CD4-positive, CD25-positive, alpha-beta regulatory T cell (primary cell): ENCODE measurements around the gene RGS9. TPM values are rescaled to one million over a fixed set of nuclear protein-coding genes. Genes with fewer than 3 reads are reported as not detected.

ENCODE experiments used
- ATAC-seq, 2 donors: fragments of 150-1000 bp; cut with Tn5 transposase; one replicate each; pipeline ENCODE4 v1.10.0; 2021; ENCODE audit warnings: low read depth in 2 of 2, moderate number of reproducible peaks in 2 of 2, moderate library complexity in 1 of 2
- DNase-seq, 3 donors: peaks; one replicate each; pipeline versions ENCODE4 v3.0.0 to v3.0.0-alpha.2; 2012 to 2022; ENCODE audit warnings: mixed read lengths in 1 of 3
- H3K27ac ChIP-seq: one replicate; pipeline ENCODE4 v1.7.0; 2013; ENCODE audit warnings: mild to moderate bottlenecking, low read length; ENCODE audit not compliant: insufficient read depth, poor library complexity, severe bottlenecking
- H3K27me3 ChIP-seq: one replicate; pipeline ENCODE4 v1.7.0; 2013; ENCODE audit warnings: low read length; ENCODE audit not compliant: control insufficient read depth, insufficient read depth
- H3K36me3 ChIP-seq: one replicate; pipeline ENCODE4 v1.7.0; 2013; ENCODE audit warnings: mild to moderate bottlenecking, low read length, moderate library complexity; ENCODE audit not compliant: control insufficient read depth, insufficient read depth
- H3K4me1 ChIP-seq: 2 replicates; pipeline ENCODE4 v1.7.0; 2013; ENCODE audit warnings: mild to moderate bottlenecking, low read length; ENCODE audit not compliant: insufficient read depth, control insufficient read depth, poor library complexity, severe bottlenecking
- H3K4me3 ChIP-seq: one replicate; pipeline ENCODE4 v1.7.0; 2013; ENCODE audit warnings: low read depth, mild to moderate bottlenecking, low read length, moderate library complexity
- H3K9me3 ChIP-seq, 2 experiments: 1 replicate in 1 of 2; 2 replicates in 1 of 2; pipeline ENCODE4 v1.7.0; 2013; ENCODE audit warnings: low read length in 2 of 2, mild to moderate bottlenecking in 1 of 2, moderate library complexity in 1 of 2; ENCODE audit not compliant: control insufficient read depth in 2 of 2
- H3K27ac Mint-ChIP-seq, 3 donors: one replicate each; pipeline ENCODE4 v1.8.0; 2020 to 2022; ENCODE audit warnings: mild to moderate bottlenecking in 3 of 3, mixed read lengths in 3 of 3, moderate library complexity in 2 of 3
- H3K27me3 Mint-ChIP-seq: one replicate; pipeline ENCODE4 v1.8.0; 2022; ENCODE audit warnings: mild to moderate bottlenecking, mixed read lengths
- H3K36me3 Mint-ChIP-seq: one replicate; pipeline ENCODE4 v1.8.0; 2020; ENCODE audit warnings: mixed read lengths
- H3K4me1 Mint-ChIP-seq, 4 donors: one replicate each; pipeline ENCODE4 v1.8.0; 2020 to 2022; ENCODE audit warnings: mixed read lengths in 4 of 4, mild to moderate bottlenecking in 1 of 4
- H3K4me3 Mint-ChIP-seq, 4 donors: one replicate each; pipeline ENCODE4 v1.8.0; 2020 to 2022; ENCODE audit warnings: mild to moderate bottlenecking in 4 of 4, mixed read lengths in 4 of 4, moderate library complexity in 3 of 4
- H3K9me3 Mint-ChIP-seq, 7 donors: one replicate each; pipeline ENCODE4 v1.8.0; 2020 to 2022; ENCODE audit warnings: mixed read lengths in 7 of 7, mild to moderate bottlenecking in 3 of 7, moderate library complexity in 2 of 7
- polyA plus RNA-seq, 4 donors: library from polyadenylated mRNA; unstranded; fragments of 300-500 nt; fragmentation: Illumina TruSeq; gene quantifications; one replicate each; pipeline ENCODE4 v1.2.3, GENCODE V29; 2021
- total RNA-seq: library from RNA; stranded (reverse); gene quantifications from one replicate; pipeline ENCODE4 v1.2.3, GENCODE V29; 2022

RGS9 gene
- total and polyA plus RNA-seq, 5 donors from 2014 or later, result 0.19 to 1.7 (median 0.60) TPM

- H3K36me3 ChIP-seq, result no peaks in the 10 kb centered on the region
- H3K27ac ChIP-seq, result no peak overlapping the region
- Mint-ChIP-seq H3K9me3 (no peaks in the 10 kb centered on the region), H3K4me1 (peaks cover 0 to 5% (median 0%) of the 10 kb centered on the region in 4 donors), H3K36me3 (no peaks in the 10 kb centered on the region), H3K27me3 (peaks cover 29% of the 10 kb centered on the region), H3K27ac (no peak overlapping the region), H3K4me3 (peak overlapping the region in 1 of 4 donors; percentile 54)
- DNase-seq (no peak), ATAC-seq (no peak)
- H3K4me1 ChIP-seq, result no peaks in the 10 kb centered on the region
- no peaks in the 10 kb centered on the region for H3K9me3 ChIP-seq
- no peak overlapping the region for H3K4me3 ChIP-seq
- H3K27me3 ChIP-seq, result no peaks in the 10 kb centered on the region
Measured at GRCh38 chr17:65145743-65146142, 8.6 kb downstream of the RGS9 start.

GRCh38 chr17:65147955-65148354 lies 10.8 kb downstream of the RGS9 start:
- DNase-seq, result no peak
- Mint-ChIP-seq H3K4me3 (no peak overlapping the region), H3K27ac (no peak overlapping the region), H3K4me1 (no peaks in the 10 kb centered on the region), H3K9me3 (peaks cover 0 to 1% (median 0%) of the 10 kb centered on the region in 7 donors), H3K36me3 (no peaks in the 10 kb centered on the region), H3K27me3 (peaks cover 35% of the 10 kb centered on the region)
- H3K36me3 ChIP-seq, result no peaks in the 10 kb centered on the region
- H3K9me3 ChIP-seq, result no peaks in the 10 kb centered on the region
- no peak overlapping the region for H3K27ac ChIP-seq
- ATAC-seq, result no peak
- no peaks in the 10 kb centered on the region for H3K4me1 ChIP-seq
- H3K27me3 ChIP-seq, result no peaks in the 10 kb centered on the region
- H3K4me3 ChIP-seq, result no peak overlapping the region

DNA sequence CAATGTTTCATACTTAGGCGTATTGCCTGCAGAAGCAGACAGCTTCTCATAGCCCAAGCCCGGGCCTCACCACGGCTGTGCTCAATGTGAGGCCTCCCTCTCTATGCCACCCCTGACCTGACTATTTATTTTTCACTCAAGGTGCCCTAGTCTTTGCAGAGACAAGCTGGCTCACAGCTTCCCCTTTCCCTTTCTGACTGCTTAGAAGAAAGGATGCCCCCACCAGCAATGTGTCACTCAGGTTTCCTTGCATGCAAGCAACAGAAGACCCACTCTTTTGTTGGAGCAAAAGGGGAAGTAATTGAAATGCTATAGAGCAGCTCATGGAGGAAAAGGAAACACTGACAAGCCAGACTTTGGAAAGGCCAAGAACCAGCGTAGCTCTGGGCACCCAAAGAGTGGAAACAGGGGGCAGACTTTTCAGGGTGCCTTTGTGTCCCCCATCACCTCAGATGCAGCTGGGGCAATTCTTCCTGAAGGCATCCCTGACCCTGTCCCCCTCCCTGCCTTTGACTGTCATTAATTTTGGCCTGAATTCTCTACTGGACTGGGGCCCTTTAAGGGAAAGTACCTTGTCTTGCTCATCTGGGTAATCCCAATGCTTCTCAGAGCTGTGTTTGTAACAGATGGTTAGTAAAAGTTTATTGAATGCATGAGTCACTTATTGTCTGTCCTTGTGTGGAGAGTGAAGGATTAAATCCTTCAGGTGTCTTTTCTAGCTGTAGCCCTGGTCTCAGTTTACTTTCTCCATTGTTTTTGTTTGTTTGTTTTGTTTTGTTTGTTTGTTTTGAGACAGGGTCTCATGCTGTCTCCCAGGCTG lies 17.8 kb downstream of the RGS9 start:
- no peaks in the 10 kb centered on the region for H3K27me3 ChIP-seq
- H3K4me1 ChIP-seq, result no peaks in the 10 kb centered on the region
- peak; percentile 40 to 56 for ATAC-seq
- H3K27ac Mint-ChIP-seq, result peak overlapping the region in 1 of 3 donors; percentile 53
- no peak overlapping the region for H3K27ac ChIP-seq
- peaks cover 10% of the 10 kb centered on the region for H3K27me3 Mint-ChIP-seq
- H3K4me1 Mint-ChIP-seq, result peaks cover 0 to 7% (median 2%) of the 10 kb centered on the region in 4 donors
- H3K36me3 Mint-ChIP-seq, result no peaks in the 10 kb centered on the region
- H3K4me3 Mint-ChIP-seq, result peak overlapping the region in 1 of 4 donors; percentile 56
- H3K9me3 ChIP-seq, result no peaks in the 10 kb centered on the region
- no peak for DNase-seq
- H3K4me3 ChIP-seq, result no peak overlapping the region
- H3K36me3 ChIP-seq, result no peaks in the 10 kb centered on the region
- H3K9me3 Mint-ChIP-seq, result peaks cover 0 to 5% (median 0%) of the 10 kb centered on the region in 7 donors

GRCh38 chr17:65155622-65156021 lies 18.5 kb downstream of the RGS9 start:
- Histone ChIP-seq H3K4me1 (no peaks in the 10 kb centered on the region), H3K27ac (no peak overlapping the region), H3K9me3 (no peaks in the 10 kb centered on the region), H3K36me3 (no peaks in the 10 kb centered on the region), H3K27me3 (no peaks in the 10 kb centered on the region), H3K4me3 (no peak overlapping the region)
- H3K4me1 Mint-ChIP-seq, result peaks cover 0 to 7% (median 2%) of the 10 kb centered on the region in 4 donors
- ATAC-seq (no peak), DNase-seq (no peak)
- peaks cover 7% of the 10 kb centered on the region for H3K27me3 Mint-ChIP-seq
- peak overlapping the region in 1 of 3 donors; percentile 53 for H3K27ac Mint-ChIP-seq
- peaks cover 0 to 5% (median 0%) of the 10 kb centered on the region in 7 donors for H3K9me3 Mint-ChIP-seq
- H3K36me3 Mint-ChIP-seq, result no peaks in the 10 kb centered on the region
- H3K4me3 Mint-ChIP-seq, result no peak overlapping the region

DNA sequence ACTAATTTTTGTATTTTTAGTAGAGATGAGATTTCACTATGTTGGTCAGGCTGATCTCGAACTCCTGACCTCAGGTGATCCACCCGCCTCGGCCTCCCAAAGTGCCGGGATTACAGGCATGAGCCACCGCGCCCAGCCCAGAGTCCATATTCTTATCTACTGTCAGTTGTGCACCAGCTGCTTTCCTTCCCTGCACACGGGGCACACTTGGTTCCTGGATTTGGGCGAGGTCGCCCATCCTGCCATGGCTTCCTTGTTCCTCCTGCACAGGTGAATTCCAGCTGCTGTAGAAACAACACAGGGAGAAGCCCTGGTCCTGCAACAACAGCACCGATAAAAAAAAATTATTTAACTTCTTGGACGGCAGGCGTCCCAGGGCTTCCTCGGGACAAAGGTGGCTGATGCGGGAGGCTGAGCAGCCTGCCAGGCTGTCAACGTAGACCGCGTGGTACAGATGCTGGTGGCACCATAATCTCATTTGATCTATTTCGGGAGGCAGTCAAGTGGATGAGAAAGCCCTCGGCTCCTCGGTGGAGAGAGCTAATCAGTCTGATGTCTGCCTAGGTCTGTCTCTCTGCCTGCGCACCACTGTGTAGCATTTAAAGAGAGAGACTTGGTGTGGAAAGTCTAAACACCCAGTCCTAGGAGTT lies 19.1 kb downstream of the RGS9 start:
- ATAC-seq (no peak), DNase-seq (no peak)
- no peaks in the 10 kb centered on the region for H3K36me3 Mint-ChIP-seq
- Histone ChIP-seq H3K4me1 (no peaks in the 10 kb centered on the region), H3K27ac (no peak overlapping the region), H3K27me3 (no peaks in the 10 kb centered on the region), H3K4me3 (no peak overlapping the region), H3K36me3 (no peaks in the 10 kb centered on the region), H3K9me3 (no peaks in the 10 kb centered on the region)
- peaks cover 0 to 7% (median 2%) of the 10 kb centered on the region in 4 donors for H3K4me1 Mint-ChIP-seq
- H3K27me3 Mint-ChIP-seq, result peaks cover 5% of the 10 kb centered on the region
- H3K27ac Mint-ChIP-seq, result no peak overlapping the region
- H3K4me3 Mint-ChIP-seq, result no peak overlapping the region
- H3K9me3 Mint-ChIP-seq, result peaks cover 0 to 5% (median 0%) of the 10 kb centered on the region in 7 donors

DNA sequence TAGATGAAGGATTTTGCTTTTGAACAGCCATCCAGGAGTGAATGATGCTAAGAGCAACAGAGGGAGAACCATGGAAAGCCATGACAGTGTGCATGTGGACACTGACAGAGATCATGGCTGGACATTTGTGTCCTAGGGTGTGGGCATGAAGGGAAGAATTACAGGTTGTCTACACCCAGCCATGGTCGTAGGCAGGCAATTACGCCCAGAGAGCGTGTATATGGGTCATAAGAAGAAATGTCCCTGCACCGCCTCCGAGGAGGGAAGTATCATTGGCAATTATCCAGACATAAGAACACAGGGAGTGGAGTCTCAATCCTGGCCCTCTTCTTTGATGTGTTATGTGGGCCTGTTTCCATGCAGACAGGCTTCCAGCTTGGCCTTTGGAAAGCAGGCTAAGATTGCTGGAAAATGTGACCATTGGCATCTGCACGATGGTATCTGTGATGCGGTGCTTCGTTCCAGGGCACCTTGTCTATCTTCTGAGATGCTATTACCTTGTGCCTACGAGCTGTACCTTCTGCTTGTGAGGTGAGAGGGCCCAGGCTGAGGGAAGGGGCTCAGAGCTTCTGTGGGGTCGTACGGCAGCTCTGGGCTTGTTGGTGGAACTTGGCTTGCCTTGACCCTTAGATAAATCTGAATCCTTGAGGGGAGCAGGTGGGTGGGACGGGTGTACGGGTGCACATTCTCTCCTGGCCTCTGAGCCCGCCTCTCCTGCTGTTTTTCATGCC lies 19.8 kb downstream of the RGS9 start:
- no peaks in the 10 kb centered on the region for H3K36me3 ChIP-seq
- Mint-ChIP-seq H3K36me3 (no peaks in the 10 kb centered on the region), H3K4me3 (no peak overlapping the region), H3K27me3 (peaks cover 4% of the 10 kb centered on the region), H3K4me1 (peaks cover 0 to 7% (median 2%) of the 10 kb centered on the region in 4 donors), H3K27ac (no peak overlapping the region), H3K9me3 (peaks cover 0 to 4% (median 0%) of the 10 kb centered on the region in 7 donors)
- no peaks in the 10 kb centered on the region for H3K9me3 ChIP-seq
- H3K27me3 ChIP-seq, result no peaks in the 10 kb centered on the region
- ATAC-seq (no peak), DNase-seq (no peak)
- H3K4me1 ChIP-seq, result no peaks in the 10 kb centered on the region
- no peak overlapping the region for H3K27ac ChIP-seq
- H3K4me3 ChIP-seq, result no peak overlapping the region

GRCh38 chr17:65158041-65158440 lies 20.9 kb downstream of the RGS9 start:
- Mint-ChIP-seq H3K4me1 (peaks cover 0 to 7% (median 2%) of the 10 kb centered on the region in 4 donors), H3K36me3 (no peaks in the 10 kb centered on the region), H3K9me3 (peaks cover 0 to 4% (median 0%) of the 10 kb centered on the region in 7 donors), H3K27me3 (no peaks in the 10 kb centered on the region), H3K4me3 (no peak overlapping the region), H3K27ac (peak overlapping the region in 1 of 3 donors; percentile 45)
- H3K27ac ChIP-seq, result no peak overlapping the region
- H3K27me3 ChIP-seq, result no peaks in the 10 kb centered on the region
- H3K4me1 ChIP-seq, result no peaks in the 10 kb centered on the region
- ATAC-seq (no peak), DNase-seq (no peak)
- no peaks in the 10 kb centered on the region for H3K36me3 ChIP-seq
- no peaks in the 10 kb centered on the region for H3K9me3 ChIP-seq
- H3K4me3 ChIP-seq, result no peak overlapping the region
